MV-4-11 (cell line): ENCODE results near the gene TNRC6B.
A peak's percentile ranks its signal among the peaks of the same experiment; 100 is the strongest.
"Not testable (repeated sequence)": the region's sequence is repeated elsewhere in the genome, so short reads cannot be mapped to it uniquely, and the experiment has no call there.

Experiments used
- DNase-seq: peaks from one replicate; lab custom pipeline; 2025; lab: John Stamatoyannopoulos, UW

The TNRC6B gene

GRCh38 chr22:40285513-40285912 is 107.8 kb downstream of the TNRC6B start:
- no peak for DNase-seq

GRCh38 chr22:40289991-40290459 is 112.3 kb downstream of the TNRC6B start:
- DNase-seq, result peak; percentile 89

GRCh38 chr22:40290516-40290915 is 112.8 kb downstream of the TNRC6B start:
- DNase-seq, result no peak

GRCh38 chr22:40294696-40295095 is 117.0 kb downstream of the TNRC6B start:
- no peak for DNase-seq

DNA sequence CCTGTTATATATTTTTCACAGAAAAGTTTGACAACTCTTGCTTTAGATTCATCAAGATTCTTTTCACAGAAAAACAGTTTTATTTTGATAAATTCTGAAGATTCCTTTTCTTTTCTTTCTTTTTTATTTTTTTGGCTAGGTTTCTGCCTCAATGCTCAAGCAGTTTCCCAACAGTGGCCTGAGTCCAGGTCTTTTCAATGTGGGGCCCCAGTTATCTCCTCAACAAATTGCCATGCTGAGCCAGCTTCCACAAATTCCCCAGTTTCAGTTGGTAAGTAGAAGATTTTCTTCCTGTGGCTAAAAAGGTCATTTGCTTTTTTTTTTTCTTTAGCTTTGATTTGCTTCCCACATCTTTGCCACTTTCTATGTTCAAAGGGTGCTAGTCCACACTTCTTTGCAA is 122.6 kb downstream of the TNRC6B start:
- DNase-seq, result no peak

DNA sequence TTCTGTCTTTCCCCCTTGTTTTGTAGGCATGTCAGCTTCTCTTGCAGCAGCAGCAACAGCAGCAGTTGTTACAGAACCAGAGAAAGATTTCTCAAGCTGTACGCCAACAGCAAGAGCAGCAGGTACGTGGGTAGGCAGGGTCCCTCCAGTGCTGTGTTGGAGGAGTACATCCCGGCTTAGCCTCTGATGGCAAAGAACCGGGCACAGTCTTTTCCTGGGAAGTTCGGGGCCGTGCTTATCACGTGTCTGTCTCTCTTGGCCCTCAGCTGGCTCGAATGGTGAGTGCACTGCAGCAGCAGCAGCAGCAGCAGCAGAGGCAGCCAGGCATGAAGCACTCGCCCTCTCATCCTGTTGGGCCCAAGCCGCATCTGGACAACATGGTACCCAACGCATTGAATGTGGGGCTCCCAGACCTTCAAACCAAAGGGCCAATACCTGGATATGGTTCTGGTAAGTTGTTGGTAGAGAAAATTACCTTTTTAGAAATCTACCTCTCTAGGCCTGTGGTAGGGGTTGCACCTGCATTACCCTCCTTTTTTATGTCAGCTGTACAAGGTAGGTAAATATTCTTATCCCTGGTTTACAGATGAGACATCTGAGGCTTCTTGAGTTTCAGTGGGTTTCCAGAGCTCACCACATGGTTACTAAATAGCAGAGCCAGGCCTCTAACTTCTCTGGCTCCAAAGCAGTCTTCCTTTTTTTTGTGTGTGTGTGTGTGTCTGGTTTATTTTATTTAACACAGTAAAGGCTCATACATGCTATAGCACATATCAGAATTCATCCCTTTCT is 123.4 kb downstream of the TNRC6B start:
- DNase-seq, result no peak

DNA sequence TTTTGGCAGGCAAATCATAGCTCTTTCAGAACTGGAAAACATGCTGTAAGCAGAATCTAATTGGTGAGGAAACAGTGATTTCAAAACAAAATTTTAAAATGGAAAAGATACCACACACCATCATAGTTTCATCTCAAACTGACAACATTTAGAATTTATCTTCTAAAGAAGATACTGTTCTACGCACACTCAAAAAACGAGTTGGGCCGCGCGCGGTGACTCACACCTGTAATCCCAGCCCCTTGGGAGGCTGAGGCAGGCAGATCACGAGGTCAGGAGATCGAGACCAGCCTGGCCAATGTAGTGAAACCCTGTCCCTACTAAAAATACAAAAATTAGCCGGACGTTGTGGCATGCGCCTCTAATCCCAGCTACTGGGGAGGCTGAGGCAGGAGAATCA is 124.4 kb downstream of the TNRC6B start:
- no peak for DNase-seq

GRCh38 chr22:40305625-40306024 is 127.9 kb downstream of the TNRC6B start:
- DNase-seq, result no peak

- DNase-seq, result no peak
These were observed 131.4 kb downstream of the TNRC6B start for GRCh38 chr22:40308999-40309573.

DNA sequence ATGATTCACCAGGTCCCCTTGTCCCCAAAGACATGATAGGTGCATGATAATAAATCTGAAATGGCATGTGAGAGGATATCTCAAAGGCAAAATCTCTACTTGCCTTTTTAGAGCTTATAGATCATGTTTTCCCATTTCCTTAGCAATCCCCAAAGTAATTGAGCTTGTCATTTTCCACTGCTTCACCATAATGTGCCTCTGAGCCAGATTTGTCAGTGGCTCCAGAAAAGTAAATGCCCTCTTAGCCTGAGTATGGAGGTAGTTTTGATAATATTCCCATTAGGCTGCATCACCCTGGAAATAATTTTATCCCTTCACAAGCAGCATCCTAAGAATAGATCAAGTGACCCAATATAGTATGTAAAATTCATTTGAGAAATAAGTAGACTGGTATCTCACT is 131.9 kb downstream of the TNRC6B start:
- no peak for DNase-seq

- DNase-seq, result no peak
These were observed 132.5 kb downstream of the TNRC6B start for GRCh38 chr22:40310081-40310767.

DNA sequence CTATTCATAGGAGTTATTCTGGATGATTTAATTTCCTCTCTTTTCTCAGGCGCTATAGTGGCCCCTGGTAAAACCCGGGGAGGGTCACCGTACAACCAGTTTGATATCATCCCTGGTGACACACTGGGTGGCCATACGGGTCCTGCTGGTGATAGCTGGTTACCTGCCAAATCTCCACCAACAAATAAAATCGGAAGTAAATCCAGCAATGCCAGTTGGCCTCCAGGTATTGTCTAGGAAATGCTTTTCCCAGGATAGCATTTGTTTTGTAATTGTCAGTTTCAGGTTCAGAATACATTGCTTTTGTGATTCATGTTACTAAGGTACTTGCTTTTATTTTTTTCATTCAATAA is 133.0 kb downstream of the TNRC6B start:
- no peak for DNase-seq

DNA sequence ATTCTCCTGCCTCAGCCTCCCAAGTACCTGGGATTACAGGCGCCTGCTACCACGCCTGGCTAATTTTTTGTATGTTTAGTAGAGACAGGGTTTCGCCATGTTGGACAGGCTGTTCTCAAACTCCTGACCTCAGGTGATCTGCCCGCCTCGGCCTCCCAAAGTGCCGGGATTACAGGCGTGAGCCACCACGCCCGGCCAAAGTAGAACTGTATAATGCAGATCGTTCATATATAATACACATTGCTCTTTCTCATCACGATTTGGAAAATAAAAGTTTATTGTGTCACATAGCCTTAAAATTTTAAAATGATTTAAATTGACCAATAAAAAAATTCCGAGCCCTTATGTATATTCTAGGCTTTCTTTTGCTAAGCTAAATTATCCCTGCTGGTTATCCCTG is 133.9 kb downstream of the TNRC6B start:
- DNase-seq, result not testable (repeated sequence)

GRCh38 chr22:40312050-40312449 is 134.3 kb downstream of the TNRC6B start:
- DNase-seq, result no peak

GRCh38 chr22:40313007-40313406 is 135.3 kb downstream of the TNRC6B start:
- no peak for DNase-seq

DNA sequence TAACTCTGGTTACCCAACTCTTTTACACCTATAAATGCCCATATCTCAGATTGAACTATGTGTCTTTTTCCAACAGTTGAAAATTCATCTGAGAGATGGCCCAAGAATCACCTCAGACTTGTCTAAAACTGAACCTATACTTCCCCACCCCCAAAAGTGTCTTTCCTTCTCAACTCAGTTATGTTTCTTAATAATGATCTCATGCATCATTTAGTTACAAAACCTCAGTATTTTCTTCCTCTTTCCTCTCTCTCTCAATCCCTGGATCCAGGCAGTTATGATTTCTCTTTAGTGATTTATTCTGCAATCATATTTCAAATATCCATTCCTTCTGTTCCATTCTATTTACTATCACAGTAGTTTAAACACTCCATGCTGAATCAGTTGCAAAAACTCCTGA is 136.3 kb downstream of the TNRC6B start:
- DNase-seq, result peak; percentile 42

DNA sequence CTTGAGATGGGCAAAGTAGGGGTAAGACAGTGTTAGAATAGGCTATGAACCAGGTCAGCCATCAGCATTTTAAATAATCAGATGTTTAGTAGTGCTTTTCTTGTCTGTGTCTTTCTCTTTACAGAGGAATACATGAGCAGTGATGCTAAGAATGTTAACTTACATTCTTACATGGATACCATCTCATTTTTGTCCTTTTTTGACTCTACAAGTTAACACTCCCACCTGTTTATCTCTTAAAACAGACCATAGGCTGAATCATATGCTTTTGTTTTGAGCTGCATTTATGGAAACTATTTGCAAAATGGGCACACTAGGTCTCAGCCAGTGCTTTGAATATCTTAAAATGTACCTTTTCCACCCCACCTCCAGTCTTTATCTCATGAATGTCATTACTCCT is 143.0 kb downstream of the TNRC6B start:
- no peak for DNase-seq

GRCh38 chr22:40322021-40322420 is 144.3 kb downstream of the TNRC6B start:
- no peak for DNase-seq

GRCh38 chr22:40322818-40323447 is 145.2 kb downstream of the TNRC6B start:
- DNase-seq, result no peak

- no peak for DNase-seq
These were observed 146.0 kb downstream of the TNRC6B start for GRCh38 chr22:40323681-40324171.

DNA sequence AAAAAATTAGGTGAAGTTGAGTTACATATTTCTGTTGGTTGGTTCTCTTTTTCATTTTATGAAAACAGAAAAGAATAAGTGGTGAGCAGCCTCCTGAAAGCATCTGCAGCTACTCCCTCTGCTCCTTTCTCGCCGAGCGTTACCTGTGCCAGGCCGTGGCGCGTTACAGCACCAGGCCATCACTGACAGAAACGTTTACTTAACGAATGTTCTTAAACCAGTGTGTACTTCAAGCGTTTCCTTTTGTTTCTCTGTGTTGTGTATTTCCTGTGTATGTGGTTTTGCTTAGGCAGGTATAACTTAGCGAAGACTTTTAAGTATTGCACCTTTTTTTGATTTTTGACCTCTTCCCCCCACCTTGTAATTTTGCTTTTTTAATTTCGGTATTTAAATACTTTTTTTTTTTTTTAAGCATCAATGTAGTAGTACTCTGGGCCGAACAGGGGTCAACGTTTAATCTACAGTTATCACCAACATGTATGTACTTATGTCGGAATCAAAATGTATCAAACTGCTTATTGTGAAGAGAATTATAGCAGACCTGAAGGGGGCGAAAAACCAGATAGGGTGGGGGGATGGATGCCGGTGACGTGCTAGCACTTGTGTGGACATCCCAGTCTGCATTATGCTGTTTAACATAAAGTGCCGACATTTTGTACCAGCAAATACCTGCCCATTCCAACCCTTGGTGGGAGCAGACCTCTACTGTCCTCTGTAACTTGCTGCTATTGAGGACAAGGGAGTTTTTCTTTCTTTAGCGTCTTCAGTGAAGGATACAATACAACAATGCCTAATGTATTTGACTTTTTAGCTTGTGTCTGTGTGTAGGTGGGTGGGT is 147.0 kb downstream of the TNRC6B start:
- no peak for DNase-seq

DNA sequence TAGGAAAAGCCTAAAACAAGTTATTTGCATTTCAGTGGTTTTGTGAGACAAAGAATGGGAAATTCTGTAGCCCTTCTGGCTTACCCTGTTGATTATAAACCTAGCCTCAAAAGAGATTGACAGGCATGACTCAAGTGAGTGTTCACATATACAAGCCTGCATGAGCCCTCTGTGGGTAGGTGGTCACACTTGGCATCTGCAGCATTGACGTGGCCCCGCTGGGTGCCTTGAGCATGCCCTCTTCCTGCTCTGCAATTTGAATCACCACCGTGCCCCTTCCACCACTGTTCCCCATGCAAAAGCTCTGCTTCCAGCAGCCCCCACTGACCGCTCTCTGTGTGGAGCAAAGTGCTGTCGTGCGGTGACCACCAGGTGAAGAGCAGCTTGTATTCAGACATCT is 147.6 kb downstream of the TNRC6B start:
- no peak for DNase-seq
